IPS-18c (cell line): ENCODE results near the gene CCNG2.

Source experiments
- H3K4me3 ChIP-seq: 2 replicates; pipeline ENCODE4 v1.7.0; 2013; ENCODE audit warnings: low read depth, mild to moderate bottlenecking, low read length, moderate library complexity; ENCODE audit not compliant: insufficient read depth
- H3K9me3 ChIP-seq: one replicate; pipeline ENCODE4 v1.6.1; 2013; ENCODE audit warnings: mild to moderate bottlenecking, low read length, moderate library complexity; ENCODE audit not compliant: control insufficient read depth, insufficient read depth

CCNG2 gene

GRCh38 chr4:77163641-77164040 is 6.6 kb downstream of the CCNG2 start:
- no peaks in the 10 kb centered on the region for H3K9me3 ChIP-seq
- no peak overlapping the region for H3K4me3 ChIP-seq

- Histone ChIP-seq H3K9me3 (no peaks in the 10 kb centered on the region), H3K4me3 (no peak overlapping the region)
These were observed 10.2 kb downstream of the CCNG2 start for GRCh38 chr4:77167173-77167572.

GRCh38 chr4:77167866-77168265 is 10.9 kb downstream of the CCNG2 start:
- no peak overlapping the region for H3K4me3 ChIP-seq

GRCh38 chr4:77169481-77169880 is 12.5 kb downstream of the CCNG2 start:
- Histone ChIP-seq H3K9me3 (no peaks in the 10 kb centered on the region), H3K4me3 (no peak overlapping the region)

More at GRCh38 chr4:77167866-77168265, 10.9 kb downstream of the CCNG2 start:
- H3K9me3 ChIP-seq, result no peaks in the 10 kb centered on the region

GRCh38 chr4:77170926-77171325 is 13.9 kb downstream of the CCNG2 start:
- Histone ChIP-seq H3K4me3 (no peak overlapping the region), H3K9me3 (no peaks in the 10 kb centered on the region)

- H3K4me3 ChIP-seq, result no peak overlapping the region
- no peaks in the 10 kb centered on the region for H3K9me3 ChIP-seq
These were observed 15.3 kb downstream of the CCNG2 start for GRCh38 chr4:77172336-77172735.

GRCh38 chr4:77174426-77174825 is 17.4 kb downstream of the CCNG2 start:
- no peak overlapping the region for H3K4me3 ChIP-seq
- H3K9me3 ChIP-seq, result peaks cover under 1% of the 10 kb centered on the region

GRCh38 chr4:77175201-77175611 is 18.2 kb downstream of the CCNG2 start:
- no peak overlapping the region for H3K4me3 ChIP-seq
- H3K9me3 ChIP-seq, result peaks cover 2% of the 10 kb centered on the region

- Histone ChIP-seq H3K4me3 (no peak overlapping the region), H3K9me3 (peaks cover 2% of the 10 kb centered on the region)
These were observed 19.6 kb downstream of the CCNG2 start for GRCh38 chr4:77176640-77177039.

GRCh38 chr4:77177199-77177598 is 20.2 kb downstream of the CCNG2 start:
- no peak overlapping the region for H3K4me3 ChIP-seq

GRCh38 chr4:77178560-77178959 is 21.6 kb downstream of the CCNG2 start:
- Histone ChIP-seq H3K9me3 (peaks cover 2% of the 10 kb centered on the region), H3K4me3 (no peak overlapping the region)

More at GRCh38 chr4:77177199-77177598, 20.2 kb downstream of the CCNG2 start:
- H3K9me3 ChIP-seq, result peaks cover 2% of the 10 kb centered on the region

- Histone ChIP-seq H3K4me3 (no peak overlapping the region), H3K9me3 (peaks cover 2% of the 10 kb centered on the region)
These were observed 22.5 kb downstream of the CCNG2 start for GRCh38 chr4:77179519-77179918.

GRCh38 chr4:77181720-77182119 is 24.7 kb downstream of the CCNG2 start:
- Histone ChIP-seq H3K9me3 (peaks cover 2% of the 10 kb centered on the region), H3K4me3 (no peak overlapping the region)

- H3K4me3 ChIP-seq, result no peak overlapping the region
- H3K9me3 ChIP-seq, result peaks cover 2% of the 10 kb centered on the region
These were observed 26.9 kb downstream of the CCNG2 start for GRCh38 chr4:77183777-77184420.

- no peak overlapping the region for H3K4me3 ChIP-seq
- no peaks in the 10 kb centered on the region for H3K9me3 ChIP-seq
These were observed 28.0 kb downstream of the CCNG2 start for GRCh38 chr4:77184974-77185373.

GRCh38 chr4:77185686-77186085 is 28.7 kb downstream of the CCNG2 start:
- Histone ChIP-seq H3K4me3 (no peak overlapping the region), H3K9me3 (no peaks in the 10 kb centered on the region)

- Histone ChIP-seq H3K9me3 (no peaks in the 10 kb centered on the region), H3K4me3 (no peak overlapping the region)
These were observed 30.3 kb downstream of the CCNG2 start for GRCh38 chr4:77187322-77187721.

GRCh38 chr4:77188498-77189220 is 31.7 kb downstream of the CCNG2 start:
- no peaks in the 10 kb centered on the region for H3K9me3 ChIP-seq
- no peak overlapping the region for H3K4me3 ChIP-seq
